GM23248 (cell line): ENCODE data around the gene ZGLP1. TPM values are rescaled to one million over a fixed set of nuclear protein-coding genes. Genes with fewer than 3 reads are reported as not detected.

Experiments
- DNase-seq: peaks from one replicate; pipeline ENCODE4 v3.0.0-alpha.2; 2015
- H2AFZ ChIP-seq: fragments of 200-600 bp; sonication (generic); 2 replicates; pipeline ENCODE4 v1.6.1; 2016; ENCODE audit warnings: antibody characterized with exemption
- H3F3A ChIP-seq: fragments of 200-600 bp; sonication (generic); 2 replicates; pipeline ENCODE4 v1.6.1; 2016; ENCODE audit warnings: mild to moderate bottlenecking, antibody characterized with exemption, mixed run types; ENCODE audit not compliant: insufficient read depth
- H3K27ac ChIP-seq: fragments of 200-600 bp; sonication (generic); 2 replicates; pipeline ENCODE4 v1.5.1; 2016; ENCODE audit warnings: mild to moderate bottlenecking
- H3K27me3 ChIP-seq: fragments of 200-600 bp; sonication (generic); replicated peaks from 2 replicates; pipeline ENCODE4 v1.6.1; 2016; ENCODE audit warnings: mild to moderate bottlenecking; ENCODE audit not compliant: insufficient read depth
- H3K36me3 ChIP-seq: fragments of 200-600 bp; sonication (generic); 2 replicates; pipeline ENCODE4 v1.6.1; 2016; ENCODE audit warnings: low read depth, mild to moderate bottlenecking
- H3K4me1 ChIP-seq: fragments of 200-600 bp; sonication (generic); 2 replicates; pipeline ENCODE4 v1.6.1; 2016; ENCODE audit warnings: mild to moderate bottlenecking; ENCODE audit not compliant: insufficient read depth
- H3K4me2 ChIP-seq: fragments of 200-600 bp; sonication (generic); one replicate; pipeline ENCODE4 v1.6.1; 2016; ENCODE audit warnings: mild to moderate bottlenecking; ENCODE audit not compliant: unreplicated experiment
- H3K4me3 ChIP-seq: fragments of 200-600 bp; sonication (generic); 2 replicates; pipeline ENCODE4 v1.5.1; 2016; ENCODE audit warnings: mild to moderate bottlenecking
- H3K79me2 ChIP-seq: fragments of 200-600 bp; sonication (generic); 2 replicates; pipeline ENCODE4 v1.6.1; 2016; ENCODE audit warnings: mild to moderate bottlenecking; ENCODE audit not compliant: insufficient read depth
- H3K9ac ChIP-seq: fragments of 200-600 bp; sonication (generic); 2 replicates; pipeline ENCODE4 v1.6.1; 2016; ENCODE audit warnings: mild to moderate bottlenecking
- H3K9me2 ChIP-seq: fragments of 200-600 bp; sonication (generic); 2 replicates; pipeline ENCODE4 v1.6.1; 2016; ENCODE audit warnings: mixed run types, mild to moderate bottlenecking, moderate library complexity; ENCODE audit not compliant: insufficient read depth
- H3K9me3 ChIP-seq: fragments of 200-600 bp; sonication (generic); one replicate; pipeline ENCODE4 v1.6.1; 2017; ENCODE audit warnings: low read depth
- H4K20me1 ChIP-seq: fragments of 200-600 bp; sonication (generic); 2 replicates; pipeline ENCODE4 v1.6.0; 2016; ENCODE audit not compliant: insufficient read depth
- EZH2 ChIP-seq: fragments of 200-600 bp; sonication (generic); IDR thresholded peaks from 2 replicates; pipeline ENCODE4 v1.6.1; 2018; ENCODE audit warnings: antibody characterized with exemption, mild to moderate bottlenecking; ENCODE audit not compliant: insufficient read depth, poor library complexity, severe bottlenecking
- EZH2phosphoT487 ChIP-seq: fragments of 200-600 bp; sonication (generic); IDR thresholded peaks from 2 replicates; pipeline ENCODE4 v1.6.1; 2018; ENCODE audit warnings: antibody characterized with exemption, moderate library complexity, mild to moderate bottlenecking, low read depth; ENCODE audit not compliant: insufficient read depth
- WGBS, 2 experiments: methylation state at CpG; one replicate each; pipeline ENCODE4 v1.1.6; 2015 to 2017; ENCODE audit warnings: low lambda C conversion rate in 2 of 2, low coverage in 1 of 2; ENCODE audit errors: missing lambda C conversion rate in 2 of 2; 5-methylcytosine and 5-hydroxymethylcytosine counted together
- in situ Hi-C: fragments of 300-500 bp; cut with MboI; formaldehyde crosslinking; loops from 2 replicates; pipeline ENCODE4 v1.15.0; 2020
- polyA plus RNA-seq: library from polyadenylated mRNA; unstranded; fragments of >200 nt; fragmentation: Nextera tagmentation; extraction: Ambion mirVana; gene quantifications from 2 replicates; pipeline ENCODE4 v1.2.1, GENCODE V29; 2016
- total RNA-seq: library from RNA; depleted of rRNA; stranded (reverse); fragments of >200 nt; shearing (Covaris generic); gene quantifications from 2 replicates; pipeline ENCODE4 v1.2.3, GENCODE V29; 2014

The ZGLP1 gene
- total and polyA plus RNA-seq, 2 experiments from 2014 or later: 1.8 to 2.5 TPM

DNA sequence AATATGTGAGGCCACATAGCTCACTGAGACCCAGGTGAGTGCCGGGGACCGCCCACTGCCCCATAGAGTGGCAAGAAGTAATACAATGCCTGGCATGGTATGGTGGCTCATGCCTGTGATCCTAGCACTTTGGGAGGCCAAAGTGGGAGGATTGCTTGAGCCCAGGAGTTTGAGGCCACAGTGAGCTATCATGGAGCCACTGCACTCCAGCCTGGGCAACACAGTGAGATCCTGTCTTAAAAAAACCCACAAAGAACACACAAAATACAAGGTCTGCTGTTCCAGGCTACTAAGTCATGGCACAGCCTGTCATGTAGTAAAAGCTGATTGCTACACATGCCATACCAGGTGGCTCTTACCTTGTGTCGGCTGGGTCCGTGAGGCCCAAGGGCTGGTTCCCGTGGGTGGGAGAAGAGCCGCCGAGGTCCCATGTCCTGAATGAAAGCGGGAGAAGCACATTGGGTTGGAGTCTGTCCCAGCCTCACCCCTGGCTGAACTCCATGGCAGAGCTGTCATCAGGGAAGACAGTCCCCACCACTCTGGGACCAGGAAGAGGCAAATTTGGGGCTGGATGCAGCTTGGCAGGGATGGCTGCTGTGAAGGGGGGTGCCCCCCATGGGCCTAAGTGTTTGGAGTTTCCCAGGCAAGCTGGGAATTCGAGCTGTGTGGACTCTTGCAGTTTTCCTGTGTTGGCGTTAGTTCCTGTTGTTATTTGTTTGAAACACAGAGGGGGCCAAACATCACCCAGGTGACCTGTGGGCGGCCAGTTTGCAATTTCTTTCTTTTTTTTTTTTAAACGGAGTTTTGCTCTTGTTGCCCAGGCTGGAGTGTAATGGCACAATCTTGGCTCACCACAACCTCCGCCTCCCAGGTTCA lies 9.4 kb upstream of the ZGLP1 start:
- Histone ChIP-seq H3K9me2 (no peaks in the 10 kb centered on the region), H3K79me2 (peaks cover 14% of the 10 kb centered on the region), H4K20me1 (no peaks in the 10 kb centered on the region), H2AFZ (no peak overlapping the region), H3K4me2 (no peak overlapping the region), H3K27ac (no peak overlapping the region), H3K9me3 (no peaks in the 10 kb centered on the region), H3K27me3 (no peaks in the 10 kb centered on the region), H3K4me1 (peaks cover 9% of the 10 kb centered on the region; the same call in 1 of the 2 replicates), H3K9ac (no peak overlapping the region), H3K36me3 (peaks cover 3% of the 10 kb centered on the region; the same call in 1 of the 2 replicates), H3F3A (no peaks in the 10 kb centered on the region), H3K4me3 (no peak overlapping the region)
- TF ChIP-seq EZH2phosphoT487 (no peak), EZH2 (no peak)
- in situ Hi-C loops: no loop called here
- WGBS, 2 experiments: 87% methylated on average over 13 of the region's 13 CpGs
- no peak for DNase-seq

DNA sequence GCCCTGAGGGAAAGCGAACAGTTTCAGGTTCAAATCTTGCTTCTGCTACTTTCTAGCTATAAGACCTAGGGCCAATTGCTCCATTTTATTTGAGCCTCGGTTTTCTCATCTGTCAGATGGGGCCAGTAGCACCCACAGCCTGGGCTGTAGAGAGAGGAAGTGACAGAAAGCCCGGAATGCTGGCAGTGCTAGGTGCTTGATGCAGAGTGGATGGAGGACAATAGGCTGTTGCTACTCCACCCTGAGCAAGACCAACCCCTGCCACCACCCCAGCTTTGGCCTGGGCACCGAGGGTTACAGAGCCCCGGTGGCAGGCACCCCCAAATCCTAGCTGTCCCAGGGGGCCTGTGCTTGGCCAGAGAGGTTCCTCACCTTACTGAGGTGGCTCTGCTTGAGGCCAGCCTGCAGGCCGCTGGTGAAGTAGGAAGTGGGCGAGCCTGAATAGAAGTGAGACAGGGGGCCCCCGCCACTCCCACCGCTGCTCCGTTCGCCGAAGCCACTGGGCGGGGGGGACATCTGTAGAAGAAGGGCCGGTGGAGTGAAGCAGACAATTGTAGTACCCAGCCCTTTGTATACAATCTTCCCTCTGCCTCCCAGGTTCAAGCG lies 8.3 kb upstream of the ZGLP1 start:
- no peak for DNase-seq

DNA sequence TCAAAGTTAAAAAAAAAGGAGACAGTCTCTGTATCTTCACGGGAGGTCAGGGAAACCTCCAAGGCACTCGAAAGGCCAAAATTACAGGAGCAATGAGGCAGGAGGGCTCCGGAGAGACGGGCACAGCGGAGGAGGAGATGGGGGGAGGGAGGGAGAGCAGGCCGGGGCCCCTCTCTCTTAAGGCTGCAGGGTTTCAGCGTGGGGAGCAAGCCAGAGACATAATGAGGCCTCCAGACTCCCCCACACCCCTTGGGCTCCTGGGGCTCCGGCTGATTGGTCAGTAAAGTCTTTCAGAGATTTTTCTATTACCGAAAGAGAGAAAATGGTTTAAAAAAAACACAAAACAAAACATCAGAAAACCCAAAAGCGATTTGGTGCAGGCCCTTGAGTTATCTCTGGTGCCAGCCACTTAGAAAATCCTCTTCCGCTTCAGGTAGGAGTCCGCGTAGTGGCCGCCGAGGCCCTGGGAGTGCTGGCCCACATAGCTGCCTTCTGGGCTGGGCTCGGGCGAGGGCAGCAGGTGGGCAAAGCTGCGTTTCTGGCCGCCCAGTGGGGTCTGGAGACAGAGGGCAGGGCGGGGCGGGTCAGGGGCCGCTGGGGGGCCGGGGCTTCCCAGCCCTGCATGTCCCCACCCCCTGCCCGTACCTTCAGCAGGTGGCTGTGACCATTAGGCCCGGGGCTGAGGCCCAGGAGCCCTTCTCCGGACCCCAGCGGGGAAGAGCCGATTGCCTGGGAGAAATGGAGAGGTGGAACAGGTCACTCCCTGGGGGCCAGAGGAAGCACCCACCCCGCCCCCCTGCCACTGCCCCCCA lies 7.6 kb upstream of the ZGLP1 start:
- TF ChIP-seq EZH2phosphoT487: no peak
- no peak for TF ChIP-seq EZH2
- Histone ChIP-seq H2AFZ (no peak overlapping the region), H3K4me1 (peaks cover 9% of the 10 kb centered on the region; the same call in 1 of the 2 replicates), H3K9me2 (no peaks in the 10 kb centered on the region), H3K4me2 (no peak overlapping the region), H3K9me3 (no peaks in the 10 kb centered on the region), H3K36me3 (peaks cover 3% of the 10 kb centered on the region; the same call in 1 of the 2 replicates), H3K79me2 (peaks cover 22% of the 10 kb centered on the region), H3K9ac (no peak overlapping the region), H3K27ac (no peak overlapping the region), H4K20me1 (no peaks in the 10 kb centered on the region), H3K4me3 (no peak overlapping the region), H3F3A (peaks cover 3% of the 10 kb centered on the region; the same call in 1 of the 2 replicates), H3K27me3 (no peaks in the 10 kb centered on the region)
- in situ Hi-C loops: no loop called here
- DNase-seq: no peak
- 85 to 90% methylated on average over 19 to 28 of the region's 29 CpGs for WGBS, 2 experiments

More for the DNA sequence above, 8.3 kb upstream of the ZGLP1 start:
- 95 to 98% methylated on average over 15 of the region's 15 CpGs for WGBS, 2 experiments
- in situ Hi-C loops: no loop called here
- Histone ChIP-seq H3K9ac (no peak overlapping the region), H3K9me2 (no peaks in the 10 kb centered on the region), H3F3A (peaks cover 3% of the 10 kb centered on the region; the same call in 1 of the 2 replicates), H3K4me2 (no peak overlapping the region), H2AFZ (no peak overlapping the region), H3K27me3 (no peaks in the 10 kb centered on the region), H3K79me2 (peaks cover 20% of the 10 kb centered on the region), H3K4me1 (peaks cover 9% of the 10 kb centered on the region; the same call in 1 of the 2 replicates), H3K9me3 (no peaks in the 10 kb centered on the region), H3K36me3 (peaks cover 3% of the 10 kb centered on the region; the same call in 1 of the 2 replicates), H3K27ac (no peak overlapping the region), H4K20me1 (no peaks in the 10 kb centered on the region), H3K4me3 (no peak overlapping the region)
- TF ChIP-seq EZH2 (no peak), EZH2phosphoT487 (no peak)
